Measurements from ENCODE around the gene EMILIN2. TPM values are rescaled to one million over a fixed set of nuclear protein-coding genes. Genes with fewer than 3 reads are reported as not detected.

The EMILIN2 gene
- total RNA-seq, 1 experiment from 2014 or later: 20.0 TPM

DNA sequence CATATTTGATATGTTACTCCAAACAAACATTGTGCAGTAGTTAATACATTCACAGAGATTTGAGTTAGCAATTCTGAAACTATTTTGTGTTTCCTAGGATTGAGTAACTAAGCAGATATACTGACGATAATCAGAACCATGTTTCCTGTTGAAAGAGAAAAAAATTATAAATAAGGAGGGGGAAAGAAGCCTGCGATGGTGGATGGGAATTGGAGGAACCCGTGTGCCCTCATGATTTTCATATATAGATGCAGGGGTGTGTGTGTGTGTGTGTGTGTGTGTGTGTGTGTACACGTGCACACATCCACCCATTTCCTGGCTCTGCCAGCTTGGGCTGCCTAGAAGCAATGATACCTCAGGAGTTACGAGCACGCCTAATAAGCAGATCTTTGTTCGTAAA lies 109.2 kb downstream of the EMILIN2 start:
- Histone ChIP-seq H3K79me1 (ENCODE audit: insufficient read depth, low read depth, low read length, poor library complexity, severe bottlenecking) (no peaks in the 10 kb centered on the region), H3K9me3 (ENCODE audit: control insufficient read depth, low read depth, low read length) (no peaks in the 10 kb centered on the region), H2AK5ac (ENCODE audit: insufficient read length, low read length) (no peak overlapping the region), H4K5ac (ENCODE audit: insufficient read length, low read depth, low read length) (no peak overlapping the region), H3T11ph (ENCODE audit: low read length) (no peak overlapping the region), H3K79me2 (ENCODE audit: insufficient read depth, low read length) (no peaks in the 10 kb centered on the region), H3K27ac (ENCODE audit: insufficient read length, low read depth, low read length) (no peak overlapping the region), H4K91ac (ENCODE audit: insufficient read length, low read depth, low read length) (no peak overlapping the region), H2BK120ac (ENCODE audit: low read depth, low read length, poor library complexity, severe bottlenecking) (no peak overlapping the region), H3K14ac (ENCODE audit: insufficient read depth, low read length) (no peak overlapping the region), H2BK12ac (ENCODE audit: insufficient read length, low read depth, low read length) (no peak overlapping the region), H2BK15ac (ENCODE audit: low read depth, low read length) (no peak overlapping the region), H3K56ac (ENCODE audit: insufficient read length, low read depth, low read length) (no peak overlapping the region), H2BK20ac (ENCODE audit: low read depth, low read length, poor library complexity, severe bottlenecking) (no peak overlapping the region), H3K4me2 (ENCODE audit: insufficient read depth, insufficient read length, low read length) (no peak overlapping the region), H2BK5ac (ENCODE audit: insufficient read length, low read length) (no peak overlapping the region), H4K8ac (replicated peaks; ENCODE audit: insufficient read length, low read depth, low read length) (no peak overlapping the region), H3K9ac (ENCODE audit: extremely low read depth, insufficient read length, low read length) (no peak overlapping the region), H4K20me1 (ENCODE audit: control insufficient read depth, insufficient read depth, insufficient read length) (no peaks in the 10 kb centered on the region), H3K18ac (ENCODE audit: insufficient read length, low read depth, low read length) (no peak overlapping the region), H3K27me3 (ENCODE audit: insufficient read depth, low read length) (no peaks in the 10 kb centered on the region), H3K4me1 (ENCODE audit: insufficient read depth, low read length) (no peaks in the 10 kb centered on the region), H3K4ac (ENCODE audit: low read depth, low read length) (no peak overlapping the region), H3K23me2 (ENCODE audit: insufficient read length, low read depth, low read length, poor library complexity, severe bottlenecking) (no peaks in the 10 kb centered on the region), H2AFZ (ENCODE audit: low read length) (no peak overlapping the region), H3K23ac (ENCODE audit: insufficient read length, low read depth, low read length) (no peak overlapping the region)
- Mint-ChIP-seq H3K4me3 (no peak overlapping the region), H3K4me1 (no peaks in the 10 kb centered on the region), H3K27me3 (ENCODE audit: low read depth) (no peaks in the 10 kb centered on the region), H3K9me3 (no peaks in the 10 kb centered on the region), H3K36me3 (ENCODE audit: insufficient read depth in 1 of 3, low read depth in 3 of 3) (peaks cover 21 to 52% (median 26%) of the 10 kb centered on the region in 3 experiments), H3K27ac (no peak overlapping the region; a peak in 1 of 7 replicates)
- TF ChIP-seq, protein P1, sequence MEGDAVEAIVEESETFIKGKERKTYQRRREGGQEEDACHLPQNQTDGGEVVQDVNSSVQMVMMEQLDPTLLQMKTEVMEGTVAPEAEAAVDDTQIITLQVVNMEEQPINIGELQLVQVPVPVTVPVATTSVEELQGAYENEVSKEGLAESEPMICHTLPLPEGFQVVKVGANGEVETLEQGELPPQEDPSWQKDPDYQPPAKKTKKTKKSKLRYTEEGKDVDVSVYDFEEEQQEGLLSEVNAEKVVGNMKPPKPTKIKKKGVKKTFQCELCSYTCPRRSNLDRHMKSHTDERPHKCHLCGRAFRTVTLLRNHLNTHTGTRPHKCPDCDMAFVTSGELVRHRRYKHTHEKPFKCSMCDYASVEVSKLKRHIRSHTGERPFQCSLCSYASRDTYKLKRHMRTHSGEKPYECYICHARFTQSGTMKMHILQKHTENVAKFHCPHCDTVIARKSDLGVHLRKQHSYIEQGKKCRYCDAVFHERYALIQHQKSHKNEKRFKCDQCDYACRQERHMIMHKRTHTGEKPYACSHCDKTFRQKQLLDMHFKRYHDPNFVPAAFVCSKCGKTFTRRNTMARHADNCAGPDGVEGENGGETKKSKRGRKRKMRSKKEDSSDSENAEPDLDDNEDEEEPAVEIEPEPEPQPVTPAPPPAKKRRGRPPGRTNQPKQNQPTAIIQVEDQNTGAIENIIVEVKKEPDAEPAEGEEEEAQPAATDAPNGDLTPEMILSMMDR (conservative IDR thresholded peaks at IDR 0.05): no peak
- DNase-seq: no peak
- WGBS (ENCODE audit: extremely low coverage, insufficient read length, low lambda C conversion rate): no CpG with 5 or more reads among the region's 7 CpGs
